OCI-LY7 (cell line): ENCODE data around the gene KIAA0232. TPM values are rescaled to one million over a fixed set of nuclear protein-coding genes. Genes with fewer than 3 reads are reported as not detected.
"Not testable (repeated sequence)": the region's sequence is repeated elsewhere in the genome, so short reads cannot be mapped to it uniquely, and the experiment has no call there.

Experiments
- BruUV-seq: library from RNA; stranded (reverse); fragments of 400-500 nt; replicated peaks from 2 replicates; lab custom pipeline; 2021; lab: Mats Ljungman, UMichigan
- CTCF ChIA-PET: fragments of 300-600 bp; sonication (Branson Sonifier 250); formaldehyde crosslinking; loops from one replicate; lab custom pipeline; 2022; ENCODE audit warnings: antibody characterized with exemption; ENCODE audit not compliant: unreplicated experiment; lab: Charles Lee
- POLR2A ChIA-PET: fragments of 300-600 bp; sonication (Branson Sonifier 250); formaldehyde crosslinking; loops from one replicate; lab custom pipeline; 2022; ENCODE audit warnings: antibody characterized with exemption; lab: Charles Lee
- DNase-seq: peaks from one replicate; pipeline ENCODE4 v3.0.0-alpha.2; 2015; ENCODE audit warnings: low spot score
- H2AFZ ChIP-seq: fragments of 200-600 bp; sonication (generic), shearing (Covaris generic); 2 replicates; pipeline ENCODE4 v1.6.1; 2014; ENCODE audit warnings: mild to moderate bottlenecking, antibody characterized with exemption, low read length, moderate library complexity
- H3K27ac ChIP-seq: fragments of 200-600 bp; sonication (generic); 2 replicates; pipeline ENCODE4 v1.5.1; 2014; ENCODE audit warnings: mixed run types, low read depth, mild to moderate bottlenecking, moderate library complexity, low read length, inconsistent platforms; ENCODE audit not compliant: poor library complexity, severe bottlenecking
- H3K36me3 ChIP-seq: fragments of 200-600 bp; sonication (generic); 2 replicates; pipeline ENCODE4 v1.6.1; 2014; ENCODE audit warnings: mild to moderate bottlenecking, antibody characterized with exemption, low read length, moderate library complexity, mixed read lengths; ENCODE audit not compliant: insufficient read depth
- H3K4me1 ChIP-seq: fragments of 200-600 bp; sonication (generic); 2 replicates; pipeline ENCODE4 v1.5.1; 2014; ENCODE audit warnings: mild to moderate bottlenecking, low read length; ENCODE audit not compliant: insufficient read depth, poor library complexity, severe bottlenecking
- H3K4me2 ChIP-seq: fragments of 200-600 bp; sonication (generic); 2 replicates; pipeline ENCODE4 v1.6.1; 2014; ENCODE audit warnings: mild to moderate bottlenecking, low read length
- H3K4me3 ChIP-seq: fragments of 200-600 bp; sonication (generic); 2 replicates; pipeline ENCODE4 v1.5.1; 2014; ENCODE audit warnings: mild to moderate bottlenecking, low read depth, low read length; ENCODE audit not compliant: poor library complexity, severe bottlenecking
- H3K79me2 ChIP-seq: fragments of 200-600 bp; sonication (generic); 2 replicates; pipeline ENCODE4 v1.6.1; 2016; ENCODE audit warnings: low read depth, mild to moderate bottlenecking, low read length, moderate library complexity, mixed read lengths; ENCODE audit not compliant: insufficient read depth
- H3K9me2 ChIP-seq: fragments of 200-600 bp; sonication (generic); 2 replicates; pipeline ENCODE4 v1.6.1; 2016; ENCODE audit warnings: mild to moderate bottlenecking, low read length, mixed read lengths; ENCODE audit not compliant: insufficient read depth
- H3K9me3 ChIP-seq: fragments of 200-600 bp; sonication (generic); 2 replicates; pipeline ENCODE4 v1.6.1; 2014; ENCODE audit warnings: mild to moderate bottlenecking, mixed run types, low read length, mixed read lengths
- H4K20me1 ChIP-seq: fragments of 200-600 bp; sonication (generic); 2 replicates; pipeline ENCODE4 v1.6.1; 2014; ENCODE audit warnings: mild to moderate bottlenecking, antibody characterized with exemption, low read length, moderate library complexity, mixed read lengths; ENCODE audit not compliant: insufficient read depth
- CTCF ChIP-seq: fragments of 200-600 bp; sonication (generic); conservative IDR thresholded peaks from 2 replicates; pipeline ENCODE4 v1.5.1; 2014; ENCODE audit warnings: mild to moderate bottlenecking, antibody characterized with exemption, low read length, moderate library complexity, mixed read lengths
- EZH2phosphoT487 ChIP-seq: fragments of 200-600 bp; sonication (generic); IDR thresholded peaks from 2 replicates; pipeline ENCODE4 v1.6.1; 2018; ENCODE audit warnings: low read depth, borderline replicate concordance, mild to moderate bottlenecking, mixed run types, antibody characterized with exemption, low read length, moderate library complexity, mixed read lengths
- intact Hi-C: fragments of 100-400 bp; cut with micrococcal nuclease; formaldehyde crosslinking; loops from one replicate; pipeline ENCODE4 v1.10.0; 2022; ENCODE audit not compliant: unreplicated experiment
- total RNA-seq, 2 experiments: library from RNA; depleted of rRNA in 1 of 2; stranded (reverse); fragments of >200 nt in 1 of 2; shearing (Covaris generic) in 1 of 2; gene quantifications; 2 replicates each; pipeline ENCODE4 v1.2.3, GENCODE V29; 2014 to 2022

Gene KIAA0232
- total RNA-seq, 2 experiments from 2014 or later, result 7.5 to 13.5 TPM

GRCh38 chr4:6829086-6829485 lies 46.6 kb downstream of the KIAA0232 start:
- Histone ChIP-seq H4K20me1 (no peaks in the 10 kb centered on the region), H2AFZ (no peak overlapping the region), H3K27ac (no peak overlapping the region), H3K9me2 (no peaks in the 10 kb centered on the region), H3K9me3 (no peaks in the 10 kb centered on the region), H3K4me1 (no peaks in the 10 kb centered on the region), H3K4me2 (no peak overlapping the region), H3K4me3 (no peak overlapping the region), H3K36me3 (peaks cover 36% of the 10 kb centered on the region), H3K79me2 (no peaks in the 10 kb centered on the region)
- no peak for DNase-seq
- intact Hi-C loops, result no loop called here
- ChIA-PET CTCF (no interaction called here), POLR2A (no interaction called here)
- TF ChIP-seq CTCF, result no peak
- no peak for TF ChIP-seq EZH2phosphoT487
- BruUV-seq, result no TSS peak

- no TSS peak for BruUV-seq
- TF ChIP-seq CTCF (no peak), EZH2phosphoT487 (no peak)
- no peaks in the 10 kb centered on the region for H3K9me3 ChIP-seq
- H3K9me2 ChIP-seq, result no peaks in the 10 kb centered on the region
- intact Hi-C loops, result no loop called here
- no peak overlapping the region for H3K4me3 ChIP-seq
- ChIA-PET POLR2A (no interaction called here), CTCF (no interaction called here)
- H4K20me1 ChIP-seq, result no peaks in the 10 kb centered on the region
- no peaks in the 10 kb centered on the region for H3K79me2 ChIP-seq
- no peaks in the 10 kb centered on the region for H3K4me1 ChIP-seq
- no peak overlapping the region for H3K27ac ChIP-seq
- no peak overlapping the region for H2AFZ ChIP-seq
- peaks cover 24% of the 10 kb centered on the region for H3K36me3 ChIP-seq
- no peak overlapping the region for H3K4me2 ChIP-seq
- DNase-seq, result no peak
Measured at GRCh38 chr4:6834867-6835266, 52.3 kb downstream of the KIAA0232 start.

DNA sequence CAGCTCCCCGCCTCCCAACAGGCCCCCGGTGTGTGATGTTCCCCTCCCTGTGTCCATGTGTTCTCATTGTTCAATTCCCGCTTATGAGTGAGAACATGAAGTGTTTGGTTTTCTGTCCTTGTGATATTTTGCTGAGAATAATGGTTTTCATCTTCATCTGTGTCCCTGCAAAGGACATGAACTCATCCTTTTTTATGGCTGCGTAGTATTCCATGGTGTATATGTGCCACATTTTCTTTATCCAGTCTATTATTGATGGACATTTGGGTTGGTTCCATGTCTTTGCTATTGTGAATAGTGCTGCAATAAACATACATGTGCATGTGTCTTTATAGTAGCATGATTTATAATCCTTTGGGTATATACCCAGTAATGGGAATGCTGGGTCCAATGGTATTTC lies 53.1 kb downstream of the KIAA0232 start:
- BruUV-seq, intact Hi-C loops: not testable (repeated sequence)

GRCh38 chr4:6837106-6837505 lies 54.6 kb downstream of the KIAA0232 start:
- H3K9me3 ChIP-seq, POLR2A ChIA-PET, CTCF ChIA-PET, H3K27ac ChIP-seq, H3K4me2 ChIP-seq, DNase-seq, H3K4me3 ChIP-seq, H3K9me2 ChIP-seq, H3K4me1 ChIP-seq, H2AFZ ChIP-seq, BruUV-seq, intact Hi-C loops, H4K20me1 ChIP-seq, H3K79me2 ChIP-seq: not testable (repeated sequence)
- H3K36me3 ChIP-seq, result peaks cover 16% of the 10 kb centered on the region

More for the DNA sequence above, 53.1 kb downstream of the KIAA0232 start:
- H3K4me3 ChIP-seq, H3K4me1 ChIP-seq, H3K9me2 ChIP-seq, POLR2A ChIA-PET, H3K4me2 ChIP-seq, H3K9me3 ChIP-seq, H2AFZ ChIP-seq, H3K27ac ChIP-seq, H4K20me1 ChIP-seq, CTCF ChIA-PET, DNase-seq, H3K79me2 ChIP-seq: not testable (repeated sequence)
- H3K36me3 ChIP-seq, result peaks cover 20% of the 10 kb centered on the region
